ENCODE results near the gene FAM184B. TPM values are rescaled to one million over a fixed set of nuclear protein-coding genes. Genes with fewer than 3 reads are reported as not detected.

The FAM184B gene
- total and polyA plus RNA-seq, 2 of the 4 experiments (the other 2 are of a cell fraction): 0.07 to 0.18 TPM

DNA sequence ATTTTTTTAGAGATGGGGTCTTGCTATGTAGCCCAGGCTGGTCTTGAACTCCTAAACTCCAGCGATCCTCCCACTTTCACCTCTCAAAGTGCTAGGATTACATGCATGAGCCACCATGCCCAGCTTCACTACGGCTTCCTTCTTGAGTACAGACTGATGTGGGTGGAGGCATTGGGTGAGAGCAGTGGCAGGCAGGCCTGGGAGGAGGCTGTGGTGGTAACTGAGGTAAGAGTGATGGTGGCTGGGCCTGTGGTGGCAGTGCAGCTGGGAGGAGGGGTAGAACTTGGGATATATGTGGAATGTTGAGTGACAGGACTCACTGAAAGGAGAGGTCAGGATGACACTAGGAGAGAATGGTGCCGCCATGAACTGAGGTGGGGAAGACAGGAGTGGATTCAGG lies 86.1 kb downstream of the FAM184B start:
- H3K9ac ChIP-seq (ENCODE audit: low read depth, low read length): no peak overlapping the region
- ChIA-PET CTCF (no interaction called here), POLR2A (ENCODE audit: unreplicated experiment) (no interaction called here)
- no peak overlapping the region for H4K8ac ChIP-seq (ENCODE audit: low read depth in 2 of 2, low read length in 2 of 2)
- H3K9me3 ChIP-seq (ENCODE audit: control insufficient read depth, insufficient read depth, low read length): no peaks in the 10 kb centered on the region
- no peak overlapping the region for H2AK9ac ChIP-seq (replicated peaks; ENCODE audit: low read depth, low read length, poor library complexity)
- no peak overlapping the region for H3K56ac ChIP-seq (ENCODE audit: extremely low read depth, insufficient read depth, low read length)
- in situ Hi-C loops (cut with MboI; ENCODE audit: low sequenced_read_pairs): no loop called here
- no peak overlapping the region for H2BK120ac ChIP-seq (ENCODE audit: low read depth, low read length)
- H3K4me2 ChIP-seq (ENCODE audit: low read depth, low read length): no peak overlapping the region
- BruUV-seq (replicated peaks): no TSS peak
- intact Hi-C loops (cut with micrococcal nuclease): no loop called here
- no peak overlapping the region for H3K23ac ChIP-seq (ENCODE audit: low read depth, low read length)
- H4K5ac ChIP-seq (ENCODE audit: low read depth, low read length): no peak overlapping the region
- no peak overlapping the region for H2AK5ac ChIP-seq (ENCODE audit: low read depth, low read length)
- dilution Hi-C loops (cut with HindIII; ENCODE audit: low sequenced_read_pairs, unreplicated experiment): no loop called here
- H4K20me1 ChIP-seq (ENCODE audit: insufficient read depth, low read length): no peaks in the 10 kb centered on the region
- TF ChIP-seq, protein P1, sequence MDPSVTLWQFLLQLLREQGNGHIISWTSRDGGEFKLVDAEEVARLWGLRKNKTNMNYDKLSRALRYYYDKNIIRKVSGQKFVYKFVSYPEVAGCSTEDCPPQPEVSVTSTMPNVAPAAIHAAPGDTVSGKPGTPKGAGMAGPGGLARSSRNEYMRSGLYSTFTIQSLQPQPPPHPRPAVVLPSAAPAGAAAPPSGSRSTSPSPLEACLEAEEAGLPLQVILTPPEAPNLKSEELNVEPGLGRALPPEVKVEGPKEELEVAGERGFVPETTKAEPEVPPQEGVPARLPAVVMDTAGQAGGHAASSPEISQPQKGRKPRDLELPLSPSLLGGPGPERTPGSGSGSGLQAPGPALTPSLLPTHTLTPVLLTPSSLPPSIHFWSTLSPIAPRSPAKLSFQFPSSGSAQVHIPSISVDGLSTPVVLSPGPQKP (IDR thresholded peaks at IDR 0.05; ENCODE audit: borderline replicate concordance, low read depth, low read length): no peak
- TF ChIP-seq MAZ (IDR thresholded peaks at IDR 0.05; ENCODE audit: borderline replicate concordance, low read depth, low read length) (no peak), MXI1 (IDR thresholded peaks at IDR 0.05; ENCODE audit: borderline replicate concordance, low read depth, low read length) (no peak), CEBPB (IDR thresholded peaks at IDR 0.05; ENCODE audit: low read depth, low read length) (no peak), RFX5 (IDR thresholded peaks at IDR 0.05; ENCODE audit: low read depth, low read length) (no peak), RCOR1 (IDR thresholded peaks at IDR 0.05; ENCODE audit: insufficient replicate concordance, low read length) (no peak), MAFK (IDR thresholded peaks at IDR 0.05; ENCODE audit: low read depth, low read length) (no peak), NFE2L2 (IDR thresholded peaks at IDR 0.05; ENCODE audit: low read depth, low read length) (no peak), RAD21 (IDR thresholded peaks at IDR 0.05; ENCODE audit: low read length) (no peak), CHD1 (IDR thresholded peaks at IDR 0.05; ENCODE audit: low read depth, low read length) (no peak), POLR2A (IDR thresholded peaks at IDR 0.05; ENCODE audit: low read depth, low read length) (no peak), BHLHE40 (IDR thresholded peaks at IDR 0.05; ENCODE audit: low read depth, low read length) (no peak), SMC3 (IDR thresholded peaks at IDR 0.05; ENCODE audit: low read depth, low read length) (no peak), FOS (IDR thresholded peaks at IDR 0.05; ENCODE audit: low read depth, low read length) (no peak)
- TF ChIP-seq, protein P2, sequence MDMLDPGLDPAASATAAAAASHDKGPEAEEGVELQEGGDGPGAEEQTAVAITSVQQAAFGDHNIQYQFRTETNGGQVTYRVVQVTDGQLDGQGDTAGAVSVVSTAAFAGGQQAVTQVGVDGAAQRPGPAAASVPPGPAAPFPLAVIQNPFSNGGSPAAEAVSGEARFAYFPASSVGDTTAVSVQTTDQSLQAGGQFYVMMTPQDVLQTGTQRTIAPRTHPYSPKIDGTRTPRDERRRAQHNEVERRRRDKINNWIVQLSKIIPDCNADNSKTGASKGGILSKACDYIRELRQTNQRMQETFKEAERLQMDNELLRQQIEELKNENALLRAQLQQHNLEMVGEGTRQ (IDR thresholded peaks at IDR 0.05; ENCODE audit: low read depth, low read length): no peak
- TF ChIP-seq, protein P3, sequence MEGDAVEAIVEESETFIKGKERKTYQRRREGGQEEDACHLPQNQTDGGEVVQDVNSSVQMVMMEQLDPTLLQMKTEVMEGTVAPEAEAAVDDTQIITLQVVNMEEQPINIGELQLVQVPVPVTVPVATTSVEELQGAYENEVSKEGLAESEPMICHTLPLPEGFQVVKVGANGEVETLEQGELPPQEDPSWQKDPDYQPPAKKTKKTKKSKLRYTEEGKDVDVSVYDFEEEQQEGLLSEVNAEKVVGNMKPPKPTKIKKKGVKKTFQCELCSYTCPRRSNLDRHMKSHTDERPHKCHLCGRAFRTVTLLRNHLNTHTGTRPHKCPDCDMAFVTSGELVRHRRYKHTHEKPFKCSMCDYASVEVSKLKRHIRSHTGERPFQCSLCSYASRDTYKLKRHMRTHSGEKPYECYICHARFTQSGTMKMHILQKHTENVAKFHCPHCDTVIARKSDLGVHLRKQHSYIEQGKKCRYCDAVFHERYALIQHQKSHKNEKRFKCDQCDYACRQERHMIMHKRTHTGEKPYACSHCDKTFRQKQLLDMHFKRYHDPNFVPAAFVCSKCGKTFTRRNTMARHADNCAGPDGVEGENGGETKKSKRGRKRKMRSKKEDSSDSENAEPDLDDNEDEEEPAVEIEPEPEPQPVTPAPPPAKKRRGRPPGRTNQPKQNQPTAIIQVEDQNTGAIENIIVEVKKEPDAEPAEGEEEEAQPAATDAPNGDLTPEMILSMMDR (conservative IDR thresholded peaks at IDR 0.05; ENCODE audit: low read depth, low read length): no peak
- no peak overlapping the region for H3K27ac ChIP-seq (ENCODE audit: insufficient read depth, low read length)
- H3K4ac ChIP-seq (ENCODE audit: low read depth, low read length): no peak overlapping the region
- H3K4me1 ChIP-seq (ENCODE audit: control insufficient read depth, insufficient read depth, low read length): no peaks in the 10 kb centered on the region
- no peaks in the 10 kb centered on the region for H3K36me3 ChIP-seq (ENCODE audit: control insufficient read depth, insufficient read depth, low read length)
- ATAC-seq (ENCODE audit: low read depth): no peak
- H2BK20ac ChIP-seq (ENCODE audit: low read depth, low read length): no peak overlapping the region
- H2BK15ac ChIP-seq (ENCODE audit: low read depth, low read length): no peak overlapping the region
- H3K14ac ChIP-seq (replicated peaks; ENCODE audit: low read depth, low read length): no peak overlapping the region
- H4K91ac ChIP-seq (ENCODE audit: insufficient read depth, low read depth, low read length): no peak overlapping the region
- H2BK5ac ChIP-seq (ENCODE audit: low read depth, low read length, poor library complexity, severe bottlenecking): no peak overlapping the region
- no CpG with 5 or more reads among the region's 3 CpGs for WGBS, 2 experiments (ENCODE audit: extremely low coverage in 2 of 2, insufficient read length in 1 of 2)
- H3K9me1 ChIP-seq (ENCODE audit: insufficient read depth, low read length): no peaks in the 10 kb centered on the region
- H3K18ac ChIP-seq (ENCODE audit: low read depth, low read length): no peak overlapping the region
- no peak overlapping the region for H3K4me3 ChIP-seq (ENCODE audit: insufficient read depth, low read depth, low read length)
- H2AFZ ChIP-seq (replicated peaks; ENCODE audit: low read length, poor library complexity): no peak overlapping the region
- no peaks in the 10 kb centered on the region for H3K27me3 ChIP-seq (ENCODE audit: control insufficient read depth, insufficient read depth, low read length)
- H3K79me1 ChIP-seq (ENCODE audit: low read depth in 1 of 2, low read length in 2 of 2): no peaks in the 10 kb centered on the region
- DNase-seq: no peak
